CD1c-positive myeloid dendritic cell (primary cell): ENCODE results near the gene GP1BB.
"Not testable (repeated sequence)": the region's sequence is repeated elsewhere in the genome, so short reads cannot be mapped to it uniquely, and the experiment has no call there.

Experiments
- DNase-seq: peaks from one replicate; pipeline ENCODE4 v3.0.0-alpha.2; 2016; ENCODE audit errors: extremely low spot score

Gene GP1BB

GRCh38 chr22:19714312-19715187 is 8.8 kb upstream of the GP1BB start, which contains the start of gene SEPTIN5:
Gene SEPTIN5 (plus strand): TSS chr22:19714503. CDS start chr22:19714589, 86 bp downstream.
- DNase-seq = peak; percentile 22

- DNase-seq = no peak
These were observed 8.0 kb upstream of the GP1BB start for GRCh38 chr22:19715188-19715930.

GRCh38 chr22:19716041-19716828 is 7.1 kb upstream of the GP1BB start:
- no peak for DNase-seq

- no peak for DNase-seq
These were observed 6.6 kb upstream of the GP1BB start for GRCh38 chr22:19716829-19717105.

GRCh38 chr22:19717181-19717580 is 6.2 kb upstream of the GP1BB start:
- no peak for DNase-seq

GRCh38 chr22:19717691-19718455 is 5.5 kb upstream of the GP1BB start:
- peak; percentile 87 for DNase-seq

GRCh38 chr22:19718456-19719049 is 4.8 kb upstream of the GP1BB start:
- DNase-seq = no peak

GRCh38 chr22:19719050-19719482 is 4.3 kb upstream of the GP1BB start:
- DNase-seq = no peak

GRCh38 chr22:19719488-19720021 is 3.8 kb upstream of the GP1BB start:
- DNase-seq = no peak

GRCh38 chr22:19720150-19720827 is 3.0 kb upstream of the GP1BB start:
- DNase-seq = no peak

- no peak for DNase-seq
These were observed 2.4 kb upstream of the GP1BB start for GRCh38 chr22:19720999-19721329.

- DNase-seq = no peak
These were observed 1.8 kb upstream of the GP1BB start for GRCh38 chr22:19721330-19722177.

GRCh38 chr22:19722178-19722981 is 959 bp upstream of the GP1BB start:
- no peak for DNase-seq

- DNase-seq = no peak
These were observed 432 bp upstream of the GP1BB start for GRCh38 chr22:19722982-19723231.

- DNase-seq = peak; percentile 48
These were observed 866 bp downstream of the GP1BB start for GRCh38 chr22:19723983-19724827.

- no peak for DNase-seq
These were observed 1.8 kb downstream of the GP1BB start for GRCh38 chr22:19724927-19725661.

- not testable (repeated sequence) for DNase-seq
These were observed 2.9 kb downstream of the GP1BB start for GRCh38 chr22:19726064-19726788.
